ENCODE measurements around the gene EMID1. TPM values are rescaled to one million over a fixed set of nuclear protein-coding genes. Genes with fewer than 3 reads are reported as not detected.
A peak's percentile ranks its signal among the peaks of the same experiment; 100 is the strongest.

Gene EMID1
- polyA plus RNA-seq, 1 donor (not counting 4 experiments of a cell fraction or from before 2014, with no cell fraction given), result not detected

DNA sequence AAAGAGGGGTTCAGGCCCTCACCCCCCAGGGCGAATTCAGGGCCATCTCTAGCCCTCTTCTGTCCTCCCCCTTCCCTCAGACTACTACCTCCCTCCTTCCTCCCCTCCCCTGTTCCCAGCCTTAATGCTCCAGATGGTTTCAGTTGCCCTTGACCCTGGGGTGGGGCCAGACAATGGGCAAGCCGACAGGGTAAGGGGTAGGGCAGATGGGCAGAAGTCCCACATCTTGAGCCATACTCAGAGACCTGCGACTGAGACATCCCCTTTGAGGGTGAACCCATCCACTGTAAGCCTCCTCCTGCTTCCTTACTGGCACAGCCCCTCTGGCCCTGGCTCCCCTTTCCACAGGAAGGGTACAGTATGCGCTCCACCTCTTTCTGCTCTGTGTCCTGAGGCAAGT, 60.2 kb downstream of the EMID1 start:
- dilution Hi-C loops (cut with MboI; ENCODE audit: extremely low pct_ligation_motif_present, low sequenced_read_pairs), result no loop called here
- Histone ChIP-seq H4K20me1 (ENCODE audit: control insufficient read depth, extremely low read depth, insufficient read depth, low read length) (peaks cover 20% of the 10 kb centered on the region), H3K9me1 (ENCODE audit: control insufficient read depth, extremely low read depth, insufficient read depth, low read length) (no peaks in the 10 kb centered on the region), H3K4me3 (ENCODE audit: control insufficient read depth in 2 of 3, extremely low read depth in 1 of 3, insufficient read depth in 2 of 3, low read depth in 1 of 3, low read length in 3 of 3) (no peak overlapping the region), H3K9me3 (ENCODE audit: control insufficient read depth, low read depth, low read length) (no peaks in the 10 kb centered on the region), H3K27ac (ENCODE audit: control insufficient read depth, insufficient read depth, low read length) (no peak overlapping the region), H3K79me2 (ENCODE audit: control insufficient read depth, insufficient read depth, low read length) (peaks cover 45% of the 10 kb centered on the region), H3K4me1 (ENCODE audit: control insufficient read depth, extremely low read depth, insufficient read depth, low read length) (peaks cover 22% of the 10 kb centered on the region), H2AFZ (ENCODE audit: control insufficient read depth, low read length) (no peak overlapping the region), H3K4me2 (ENCODE audit: control insufficient read depth, extremely low read depth, insufficient read depth, low read depth, low read length) (no peak overlapping the region), H3K36me3 (ENCODE audit: control insufficient read depth in 2 of 2, extremely low read depth in 1 of 2, insufficient read depth in 2 of 2, low read length in 2 of 2) (peaks cover 13 to 22% of the 10 kb centered on the region in 2 experiments), H3K9ac (ENCODE audit: control insufficient read depth, extremely low read depth, insufficient read depth, low read length) (no peak overlapping the region), H3K27me3 (ENCODE audit: control insufficient read depth, extremely low read depth, insufficient read depth, low read length) (no peaks in the 10 kb centered on the region)
- DNase-seq (ENCODE audit: low read depth, low spot score) (no peak), FAIRE-seq (no peak)
- no peak for TF ChIP-seq EZH2 (IDR thresholded peaks at IDR 0.05; ENCODE audit: low read length)
- TF ChIP-seq, protein P1, sequence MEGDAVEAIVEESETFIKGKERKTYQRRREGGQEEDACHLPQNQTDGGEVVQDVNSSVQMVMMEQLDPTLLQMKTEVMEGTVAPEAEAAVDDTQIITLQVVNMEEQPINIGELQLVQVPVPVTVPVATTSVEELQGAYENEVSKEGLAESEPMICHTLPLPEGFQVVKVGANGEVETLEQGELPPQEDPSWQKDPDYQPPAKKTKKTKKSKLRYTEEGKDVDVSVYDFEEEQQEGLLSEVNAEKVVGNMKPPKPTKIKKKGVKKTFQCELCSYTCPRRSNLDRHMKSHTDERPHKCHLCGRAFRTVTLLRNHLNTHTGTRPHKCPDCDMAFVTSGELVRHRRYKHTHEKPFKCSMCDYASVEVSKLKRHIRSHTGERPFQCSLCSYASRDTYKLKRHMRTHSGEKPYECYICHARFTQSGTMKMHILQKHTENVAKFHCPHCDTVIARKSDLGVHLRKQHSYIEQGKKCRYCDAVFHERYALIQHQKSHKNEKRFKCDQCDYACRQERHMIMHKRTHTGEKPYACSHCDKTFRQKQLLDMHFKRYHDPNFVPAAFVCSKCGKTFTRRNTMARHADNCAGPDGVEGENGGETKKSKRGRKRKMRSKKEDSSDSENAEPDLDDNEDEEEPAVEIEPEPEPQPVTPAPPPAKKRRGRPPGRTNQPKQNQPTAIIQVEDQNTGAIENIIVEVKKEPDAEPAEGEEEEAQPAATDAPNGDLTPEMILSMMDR (optimal IDR thresholded peaks at IDR 0.05 in 1 of 3, IDR thresholded peaks at IDR 0.05 in 1 of 3, conservative IDR thresholded peaks at IDR 0.05 in 1 of 3; ENCODE audit: extremely low read depth in 1 of 3, insufficient read depth in 2 of 3, low read length in 3 of 3), result no peak

DNA sequence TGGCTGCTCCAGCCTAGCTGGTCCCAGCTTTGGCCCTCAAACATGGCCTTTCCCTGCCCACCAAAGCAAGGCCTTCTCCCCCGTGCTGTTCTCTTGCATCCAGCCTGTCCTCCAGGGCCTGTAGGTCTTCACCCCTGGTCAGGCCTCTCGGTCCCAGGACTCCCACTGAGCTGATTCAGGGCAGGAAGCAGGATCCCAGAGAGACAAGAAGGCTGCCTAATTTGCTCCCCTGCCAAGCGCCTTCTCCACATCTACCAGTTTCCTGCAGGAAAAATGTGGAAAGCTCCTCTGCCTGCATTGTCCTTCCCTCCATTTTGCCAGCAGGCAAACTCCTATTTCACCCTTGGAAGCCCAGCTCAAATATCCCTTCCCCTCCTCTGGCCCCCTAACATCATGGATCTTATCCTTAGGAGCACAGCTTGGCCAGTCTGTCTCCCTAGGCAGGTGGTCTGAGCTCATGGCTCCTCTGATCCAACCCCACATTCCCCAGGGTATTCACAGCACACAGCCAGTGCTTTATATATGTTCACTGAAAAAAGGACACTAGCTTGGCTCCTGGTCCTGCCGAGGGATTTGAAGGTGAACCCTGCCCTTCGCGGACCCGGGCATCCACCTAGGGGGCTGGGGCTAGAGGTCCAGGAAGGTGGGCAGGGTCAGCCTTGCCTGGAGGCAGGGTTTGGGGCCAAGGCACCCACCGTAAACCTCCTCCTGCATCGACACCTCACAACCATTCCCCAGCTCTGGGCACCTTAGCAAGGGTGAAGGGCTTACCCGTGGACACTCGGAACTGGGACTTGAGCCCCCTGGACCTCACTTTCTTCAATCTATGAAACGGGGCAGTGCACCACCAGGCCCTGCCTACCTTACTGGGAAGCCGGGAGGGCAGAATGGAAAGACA, 61.1 kb downstream of the EMID1 start:
- dilution Hi-C loops (cut with MboI; ENCODE audit: extremely low pct_ligation_motif_present, low sequenced_read_pairs), result no loop called here
- Histone ChIP-seq H4K20me1 (ENCODE audit: control insufficient read depth, extremely low read depth, insufficient read depth, low read length) (peaks cover 26% of the 10 kb centered on the region), H3K9me1 (ENCODE audit: control insufficient read depth, extremely low read depth, insufficient read depth, low read length) (no peaks in the 10 kb centered on the region), H2AFZ (ENCODE audit: control insufficient read depth, low read length) (peak overlapping the region; percentile 35), H3K4me3 (ENCODE audit: control insufficient read depth in 2 of 3, extremely low read depth in 1 of 3, insufficient read depth in 2 of 3, low read depth in 1 of 3, low read length in 3 of 3) (peak overlapping the region; percentile 82 to 92 (median 89)), H3K4me1 (ENCODE audit: control insufficient read depth, extremely low read depth, insufficient read depth, low read length) (peaks cover 23% of the 10 kb centered on the region), H3K79me2 (ENCODE audit: control insufficient read depth, insufficient read depth, low read length) (peaks cover 54% of the 10 kb centered on the region), H3K9me3 (ENCODE audit: control insufficient read depth, low read depth, low read length) (no peaks in the 10 kb centered on the region), H3K4me2 (ENCODE audit: control insufficient read depth, extremely low read depth, insufficient read depth, low read depth, low read length) (peak overlapping the region; percentile 97), H3K27me3 (ENCODE audit: control insufficient read depth, extremely low read depth, insufficient read depth, low read length) (no peaks in the 10 kb centered on the region), H3K36me3 (ENCODE audit: control insufficient read depth in 2 of 2, extremely low read depth in 1 of 2, insufficient read depth in 2 of 2, low read length in 2 of 2) (peaks cover 12 to 22% of the 10 kb centered on the region in 2 experiments), H3K9ac (ENCODE audit: control insufficient read depth, extremely low read depth, insufficient read depth, low read length) (peak overlapping the region; percentile 100), H3K27ac (ENCODE audit: control insufficient read depth, insufficient read depth, low read length) (peak overlapping the region; percentile 100)
- FAIRE-seq (no peak), DNase-seq (ENCODE audit: low read depth, low spot score) (no peak)
- TF ChIP-seq, protein P1 (optimal IDR thresholded peaks at IDR 0.05 in 1 of 3, IDR thresholded peaks at IDR 0.05 in 1 of 3, conservative IDR thresholded peaks at IDR 0.05 in 1 of 3; ENCODE audit: extremely low read depth in 1 of 3, insufficient read depth in 2 of 3, low read length in 3 of 3), result no peak
- no peak for TF ChIP-seq EZH2 (IDR thresholded peaks at IDR 0.05; ENCODE audit: low read length)

All from keratinocyte (primary cell).